ENCODE data around the gene GPR55.

- no peak for TF ChIP-seq CTCF (IDR thresholded peaks at IDR 0.05; ENCODE audit: insufficient read depth, low read length)
- no peak for TF ChIP-seq POLR2AphosphoS5 (IDR thresholded peaks at IDR 0.05; ENCODE audit: low read depth)
Observed at GRCh38 chr2:230925879-230926765, 1.1 kb upstream of the GPR55 start.

All from HL-60 (cell line).